ENCODE data around the gene POLR1A. TPM values are rescaled to one million over a fixed set of nuclear protein-coding genes. Genes with fewer than 3 reads are reported as not detected.

POLR1A gene
- total RNA-seq, 1 experiment from 2014 or later: 58.3 TPM

GRCh38 chr2:86105969-86106945 lies 571 bp upstream of the POLR1A start, which contains the start of gene PTCD3:
Gene PTCD3 (plus strand): TSS chr2:86106235. CDS start chr2:86106248, 13 bp downstream.
- H3K4me3 Mint-ChIP-seq (ENCODE audit: low read depth, unreplicated experiment): peak within 1 kb of the TSS; percentile 83
- BruUV-seq (replicated peaks): no TSS peak
- TF ChIP-seq, protein P1, sequence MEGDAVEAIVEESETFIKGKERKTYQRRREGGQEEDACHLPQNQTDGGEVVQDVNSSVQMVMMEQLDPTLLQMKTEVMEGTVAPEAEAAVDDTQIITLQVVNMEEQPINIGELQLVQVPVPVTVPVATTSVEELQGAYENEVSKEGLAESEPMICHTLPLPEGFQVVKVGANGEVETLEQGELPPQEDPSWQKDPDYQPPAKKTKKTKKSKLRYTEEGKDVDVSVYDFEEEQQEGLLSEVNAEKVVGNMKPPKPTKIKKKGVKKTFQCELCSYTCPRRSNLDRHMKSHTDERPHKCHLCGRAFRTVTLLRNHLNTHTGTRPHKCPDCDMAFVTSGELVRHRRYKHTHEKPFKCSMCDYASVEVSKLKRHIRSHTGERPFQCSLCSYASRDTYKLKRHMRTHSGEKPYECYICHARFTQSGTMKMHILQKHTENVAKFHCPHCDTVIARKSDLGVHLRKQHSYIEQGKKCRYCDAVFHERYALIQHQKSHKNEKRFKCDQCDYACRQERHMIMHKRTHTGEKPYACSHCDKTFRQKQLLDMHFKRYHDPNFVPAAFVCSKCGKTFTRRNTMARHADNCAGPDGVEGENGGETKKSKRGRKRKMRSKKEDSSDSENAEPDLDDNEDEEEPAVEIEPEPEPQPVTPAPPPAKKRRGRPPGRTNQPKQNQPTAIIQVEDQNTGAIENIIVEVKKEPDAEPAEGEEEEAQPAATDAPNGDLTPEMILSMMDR (IDR thresholded peaks at IDR 0.05; ENCODE audit: unreplicated experiment): no peak
- peaks cover 85% of the 10 kb centered on the region for H3K36me3 Mint-ChIP-seq (ENCODE audit: insufficient read depth, unreplicated experiment)
- peak; percentile 93 for DNase-seq
- CTCF ChIA-PET: interaction anchor here (1.6 kb wide), 1 partner anchor 279 kb away, joined by 9 read pairs; no protein-coding TSS in a partner anchor
- intact Hi-C loops (cut with micrococcal nuclease; ENCODE audit: unreplicated experiment): no loop called here
- peaks cover 42% of the 10 kb centered on the region for H3K4me1 Mint-ChIP-seq (ENCODE audit: low read depth, unreplicated experiment)
- no peaks in the 10 kb centered on the region for H3K9me3 Mint-ChIP-seq (ENCODE audit: low read depth, unreplicated experiment)
- H3K27ac Mint-ChIP-seq (ENCODE audit: unreplicated experiment): peak within 1 kb of the TSS; percentile 95
- no peaks in the 10 kb centered on the region for H3K27me3 Mint-ChIP-seq (ENCODE audit: unreplicated experiment)

GRCh38 chr2:86102157-86102556 lies 3.5 kb downstream of the POLR1A start:
- Mint-ChIP-seq H3K27me3 (ENCODE audit: unreplicated experiment) (no peaks in the 10 kb centered on the region), H3K36me3 (ENCODE audit: insufficient read depth, unreplicated experiment) (peaks cover 57% of the 10 kb centered on the region), H3K27ac (ENCODE audit: unreplicated experiment) (no peak overlapping the region), H3K4me3 (ENCODE audit: low read depth, unreplicated experiment) (no peak overlapping the region), H3K4me1 (ENCODE audit: low read depth, unreplicated experiment) (peaks cover 25% of the 10 kb centered on the region), H3K9me3 (ENCODE audit: low read depth, unreplicated experiment) (no peaks in the 10 kb centered on the region)
- no peak for DNase-seq
- no TSS peak for BruUV-seq (replicated peaks)
- CTCF ChIA-PET: no interaction called here
- TF ChIP-seq, protein P1 (IDR thresholded peaks at IDR 0.05; ENCODE audit: unreplicated experiment): no peak
- intact Hi-C loops (cut with micrococcal nuclease; ENCODE audit: unreplicated experiment): no loop called here

GRCh38 chr2:86097913-86098312 lies 7.8 kb downstream of the POLR1A start:
- H3K9me3 Mint-ChIP-seq (ENCODE audit: low read depth, unreplicated experiment): no peaks in the 10 kb centered on the region
- H3K36me3 Mint-ChIP-seq (ENCODE audit: insufficient read depth, unreplicated experiment): peaks cover 31% of the 10 kb centered on the region
- TF ChIP-seq, protein P1 (IDR thresholded peaks at IDR 0.05; ENCODE audit: unreplicated experiment): no peak
- CTCF ChIA-PET: no interaction called here
- H3K4me1 Mint-ChIP-seq (ENCODE audit: low read depth, unreplicated experiment): peaks cover 4% of the 10 kb centered on the region
- intact Hi-C loops (cut with micrococcal nuclease; ENCODE audit: unreplicated experiment): no loop called here
- H3K4me3 Mint-ChIP-seq (ENCODE audit: low read depth, unreplicated experiment): no peak overlapping the region
- no peak for DNase-seq
- BruUV-seq (replicated peaks): no TSS peak
- H3K27me3 Mint-ChIP-seq (ENCODE audit: unreplicated experiment): no peaks in the 10 kb centered on the region
- no peak overlapping the region for H3K27ac Mint-ChIP-seq (ENCODE audit: unreplicated experiment)

DNA sequence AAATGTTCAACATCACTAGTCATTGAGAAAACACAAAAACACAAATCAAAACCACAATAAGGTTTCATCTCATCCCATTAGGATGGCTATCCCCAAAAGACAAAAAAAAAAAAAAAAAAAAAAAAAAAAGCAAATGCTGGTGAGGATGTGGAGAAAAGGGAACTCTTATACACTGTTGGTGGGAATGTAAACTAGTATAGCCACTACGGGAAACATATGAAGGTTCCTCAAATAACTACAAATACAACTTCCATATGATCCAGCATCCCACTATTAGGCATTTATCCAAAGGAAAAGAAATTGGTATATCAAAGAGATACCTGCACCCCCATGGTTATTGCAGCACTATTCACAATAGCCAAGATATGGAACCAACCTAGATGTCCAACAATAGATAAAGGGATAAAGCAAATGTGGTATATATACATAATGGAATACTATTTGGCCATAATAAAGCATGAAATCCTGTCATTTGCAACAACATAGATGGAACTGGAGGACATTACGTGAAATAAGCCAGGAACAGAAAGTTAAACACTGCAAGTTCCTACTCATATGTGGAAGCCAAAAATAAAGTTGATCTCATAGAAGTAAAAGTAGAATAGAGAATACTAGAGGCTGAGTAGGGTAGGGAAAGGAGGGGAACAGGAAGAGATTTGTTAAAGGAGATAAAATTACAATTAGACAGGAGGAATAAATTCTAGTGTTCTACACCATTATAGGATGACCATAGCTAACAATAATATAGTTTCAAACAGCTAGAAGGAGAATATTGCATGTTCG lies 8.4 kb downstream of the POLR1A start:
- Mint-ChIP-seq H3K36me3 (ENCODE audit: insufficient read depth, unreplicated experiment) (peaks cover 25% of the 10 kb centered on the region), H3K4me3 (ENCODE audit: low read depth, unreplicated experiment) (no peak overlapping the region), H3K27ac (ENCODE audit: unreplicated experiment) (no peak overlapping the region), H3K4me1 (ENCODE audit: low read depth, unreplicated experiment) (no peaks in the 10 kb centered on the region), H3K9me3 (ENCODE audit: low read depth, unreplicated experiment) (no peaks in the 10 kb centered on the region), H3K27me3 (ENCODE audit: unreplicated experiment) (no peaks in the 10 kb centered on the region)
- intact Hi-C loops (cut with micrococcal nuclease; ENCODE audit: unreplicated experiment): no loop called here
- TF ChIP-seq, protein P1 (IDR thresholded peaks at IDR 0.05; ENCODE audit: unreplicated experiment): no peak
- CTCF ChIA-PET: no interaction called here
- no peak for DNase-seq
- BruUV-seq (replicated peaks): no TSS peak
